HG03095 (cell line): Measurements from ENCODE around the gene ITGA3.

ENCODE experiments used
- ATAC-seq: cut with Tn5 transposase; IDR thresholded peaks from one replicate; pipeline ENCODE4 v1.9.1; 2021; ENCODE audit warnings: moderate library complexity; ENCODE audit not compliant: unreplicated experiment

The ITGA3 gene

DNA sequence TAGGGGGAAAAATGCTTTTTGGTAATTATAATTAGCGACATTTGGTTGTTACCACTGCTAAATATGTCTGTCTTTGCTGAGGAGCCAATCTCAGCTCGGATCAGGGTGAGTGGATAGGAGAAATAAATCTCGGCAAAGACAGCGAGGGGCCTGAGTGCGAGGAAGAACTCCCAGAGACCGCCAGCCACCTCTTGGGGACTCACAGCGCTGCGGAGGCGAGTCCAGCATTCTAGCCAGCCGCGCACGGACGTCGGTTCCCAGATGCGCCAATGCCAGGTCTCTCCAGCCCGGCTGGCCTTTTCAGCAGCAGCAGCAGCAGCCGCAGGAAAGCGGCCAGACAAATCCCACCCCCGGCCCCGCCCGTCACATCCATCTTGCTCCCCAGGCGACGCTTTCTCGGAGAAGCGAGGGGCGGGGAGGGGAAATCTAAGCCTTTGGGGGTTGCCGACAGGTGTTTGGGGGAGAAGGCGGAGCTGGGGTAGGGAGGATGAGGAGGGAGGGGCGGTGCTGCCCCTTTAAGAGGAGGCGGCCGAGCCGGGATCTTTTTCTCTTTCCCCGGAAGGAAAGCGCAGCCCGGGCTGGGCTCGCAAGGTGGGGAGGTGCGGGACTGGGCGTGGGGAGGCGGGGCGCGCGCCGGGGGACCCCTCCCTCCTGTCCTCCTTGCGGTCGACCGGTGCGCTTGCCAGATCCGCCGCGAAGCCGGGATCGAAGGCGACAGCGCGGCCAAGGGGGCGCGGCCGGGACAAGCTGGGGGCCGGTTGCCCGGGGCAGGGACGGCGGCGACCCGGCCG is at the start of gene ITGA3:
Gene ITGA3 (plus strand): TSS at position 685 of the 791 bp plus-strand sequence. CDS start 330 bp downstream, outside the sequence.
- ATAC-seq = no peak

DNA sequence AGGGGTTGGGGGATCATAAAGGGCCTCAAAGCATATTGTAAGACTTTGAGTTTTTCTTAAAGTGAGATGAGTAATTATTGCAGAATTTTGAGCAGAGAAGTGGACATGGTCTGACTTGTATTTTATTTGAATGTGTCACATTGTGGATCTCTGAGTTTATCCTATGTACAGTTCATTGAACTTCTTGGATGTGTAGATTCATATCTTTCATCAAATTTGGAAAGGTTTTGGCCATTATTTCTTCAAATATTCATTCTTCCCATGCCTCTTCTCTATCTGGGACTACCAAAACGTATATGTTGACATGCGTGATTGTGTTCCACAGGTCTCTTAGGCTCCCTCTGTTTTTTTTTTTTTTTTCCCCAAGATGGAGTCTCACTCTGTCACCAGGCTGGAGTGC is 46.6 kb upstream of the ITGA3 start:
- ATAC-seq = no peak

DNA sequence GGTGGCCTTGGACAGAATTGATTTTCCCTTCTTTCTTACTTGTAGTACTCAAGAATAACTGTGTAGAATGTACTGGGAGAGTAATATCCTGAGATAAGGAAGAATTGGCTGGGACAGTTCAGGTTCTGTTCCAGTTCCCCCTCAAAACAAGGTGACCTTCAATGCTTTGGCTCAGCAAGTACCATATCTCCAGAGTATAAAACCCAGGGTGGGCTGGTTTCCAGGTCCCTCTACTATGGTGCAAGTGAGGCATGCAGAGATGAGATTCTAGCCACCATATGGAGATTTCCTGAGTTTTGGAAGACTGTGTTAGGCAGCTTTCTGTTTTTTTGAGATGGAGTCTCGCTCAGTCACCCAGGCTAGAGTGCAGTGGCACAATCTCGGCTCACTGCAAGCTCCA is 42.8 kb upstream of the ITGA3 start:
- no peak for ATAC-seq

DNA sequence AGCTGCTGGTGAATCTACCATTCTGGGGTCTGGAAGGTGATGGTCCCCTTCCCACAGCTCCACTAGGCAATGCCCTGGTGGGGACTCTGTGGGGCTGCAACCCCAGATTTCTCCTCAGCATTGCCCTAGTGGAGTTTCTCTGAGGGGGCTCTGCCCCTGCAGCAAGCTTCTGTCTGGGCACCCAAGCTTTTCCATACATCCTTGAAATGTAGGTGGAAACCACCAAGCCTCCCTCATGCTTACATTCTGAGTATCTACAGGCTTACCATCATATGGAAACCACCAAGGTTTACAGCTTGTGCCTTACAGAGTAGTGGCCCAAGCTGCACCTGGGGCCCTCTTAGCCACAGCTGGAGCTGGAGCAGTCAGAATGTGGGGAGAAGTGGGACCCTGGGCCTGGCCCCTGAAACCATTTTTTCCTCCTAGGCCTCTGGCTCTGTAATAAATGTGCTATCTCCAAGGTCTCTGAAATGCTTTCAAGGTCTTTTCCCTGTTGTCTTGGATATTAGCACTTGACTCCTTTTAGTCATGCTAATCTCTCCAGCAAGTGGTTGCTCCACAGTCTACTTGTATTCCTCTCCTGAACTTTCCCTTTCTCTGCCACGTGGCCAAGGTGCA is 41.3 kb upstream of the ITGA3 start:
- ATAC-seq = no peak

DNA sequence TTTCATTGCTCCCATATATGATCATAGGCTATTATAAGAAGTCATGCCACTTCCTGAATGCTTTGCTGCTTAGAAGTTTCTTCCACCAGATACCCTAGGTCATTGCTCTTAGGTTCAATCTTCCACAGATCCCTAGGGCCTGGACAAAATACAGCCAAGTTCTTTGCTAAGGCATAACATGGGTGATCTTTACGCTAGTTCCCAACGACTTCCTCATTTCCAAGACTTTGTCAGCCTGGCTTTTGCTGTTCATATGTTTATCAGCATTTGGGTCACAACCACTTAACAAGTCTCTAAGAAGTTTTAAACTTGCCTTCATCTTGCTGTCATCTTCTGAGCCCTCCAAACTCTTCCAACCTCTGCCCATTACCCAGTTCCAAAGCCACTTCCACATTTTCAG is 40.8 kb upstream of the ITGA3 start:
- ATAC-seq = no peak

DNA sequence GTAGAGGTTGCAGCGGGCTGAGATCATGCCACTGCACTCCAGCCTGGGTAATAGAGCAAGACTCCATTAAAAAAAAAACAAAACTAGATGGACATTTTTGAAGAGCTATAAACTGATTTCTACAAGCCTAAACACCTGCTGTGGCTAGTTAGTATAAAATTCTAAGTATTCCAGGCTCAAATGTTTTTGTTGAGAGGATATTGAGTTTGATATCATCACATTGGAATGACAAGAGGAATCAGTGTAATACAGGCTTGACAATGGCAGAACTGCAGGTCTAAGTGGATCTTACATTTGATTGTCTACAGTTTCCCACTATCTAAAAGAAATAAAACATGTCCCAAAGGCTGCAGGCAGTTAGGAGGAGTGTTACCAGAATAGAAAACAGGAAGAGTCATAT is 37.0 kb upstream of the ITGA3 start:
- ATAC-seq = no peak

DNA sequence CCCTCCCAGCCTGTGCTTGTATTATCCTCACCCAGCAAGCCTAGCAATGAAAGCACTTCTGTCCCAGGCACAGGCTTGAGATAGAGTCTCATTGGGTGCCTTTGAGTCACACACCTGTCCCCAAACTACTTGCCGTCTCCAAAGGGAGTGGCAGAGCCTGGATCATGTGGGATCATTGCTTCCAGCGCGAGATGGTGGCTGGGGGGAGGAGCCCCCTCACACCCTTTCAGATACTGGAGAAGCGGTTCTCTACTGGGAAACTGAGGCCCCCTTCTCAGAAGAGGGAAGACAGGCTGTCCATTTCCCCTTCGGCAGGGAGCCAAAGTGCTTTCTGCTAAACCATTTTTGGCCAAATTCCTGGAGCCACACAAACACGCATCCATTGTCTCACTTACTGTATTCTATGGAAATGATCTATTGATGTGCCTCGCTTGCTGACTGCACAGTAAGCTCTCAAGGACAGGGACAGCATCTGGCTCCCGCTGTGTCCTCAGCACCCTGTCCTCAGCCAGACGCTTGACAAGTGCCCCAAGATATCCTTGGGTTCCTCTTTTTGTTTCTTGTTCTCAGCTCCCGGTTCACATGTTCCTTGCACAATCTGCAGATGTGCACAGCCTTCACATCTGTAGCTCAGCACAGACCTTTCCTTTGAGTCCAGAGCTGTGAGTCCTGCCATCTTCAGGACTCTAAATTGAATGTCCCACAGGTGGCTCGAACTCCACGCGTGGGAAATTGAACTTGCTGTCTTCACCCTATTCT is 34.9 kb upstream of the ITGA3 start:
- no peak for ATAC-seq

DNA sequence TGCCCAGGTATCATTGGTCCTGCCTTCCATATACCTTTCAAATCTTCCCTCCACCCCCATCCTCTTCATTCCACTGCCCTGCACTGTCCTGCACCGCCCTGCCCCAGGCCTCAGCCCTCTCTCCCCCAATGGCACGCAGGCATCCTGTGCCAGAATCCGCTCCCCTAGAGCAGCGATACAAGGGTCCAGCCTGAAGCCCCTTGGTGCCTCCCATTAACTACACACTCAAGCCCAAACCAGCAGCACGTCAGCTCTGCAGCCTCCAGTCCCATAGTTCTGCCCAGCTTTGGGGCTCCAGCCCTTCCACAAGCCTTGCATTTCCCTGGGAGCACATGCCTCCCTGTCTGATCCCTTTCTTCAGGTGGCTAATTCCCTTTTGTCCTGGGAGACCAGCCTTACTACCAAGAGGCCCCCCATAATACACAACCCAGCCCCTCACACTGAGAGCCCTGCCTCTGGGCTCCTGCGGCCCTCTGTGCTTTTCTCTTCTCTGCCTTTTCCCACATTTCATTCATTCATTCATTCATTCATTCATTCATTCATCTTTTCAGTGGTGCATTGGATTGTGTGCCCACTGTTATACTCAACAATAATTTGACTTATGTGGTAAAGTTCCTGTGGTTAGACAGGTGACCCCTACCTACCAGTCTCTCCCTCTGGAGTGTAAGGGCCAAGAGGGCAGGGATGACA is 34.1 kb upstream of the ITGA3 start:
- ATAC-seq = no peak

DNA sequence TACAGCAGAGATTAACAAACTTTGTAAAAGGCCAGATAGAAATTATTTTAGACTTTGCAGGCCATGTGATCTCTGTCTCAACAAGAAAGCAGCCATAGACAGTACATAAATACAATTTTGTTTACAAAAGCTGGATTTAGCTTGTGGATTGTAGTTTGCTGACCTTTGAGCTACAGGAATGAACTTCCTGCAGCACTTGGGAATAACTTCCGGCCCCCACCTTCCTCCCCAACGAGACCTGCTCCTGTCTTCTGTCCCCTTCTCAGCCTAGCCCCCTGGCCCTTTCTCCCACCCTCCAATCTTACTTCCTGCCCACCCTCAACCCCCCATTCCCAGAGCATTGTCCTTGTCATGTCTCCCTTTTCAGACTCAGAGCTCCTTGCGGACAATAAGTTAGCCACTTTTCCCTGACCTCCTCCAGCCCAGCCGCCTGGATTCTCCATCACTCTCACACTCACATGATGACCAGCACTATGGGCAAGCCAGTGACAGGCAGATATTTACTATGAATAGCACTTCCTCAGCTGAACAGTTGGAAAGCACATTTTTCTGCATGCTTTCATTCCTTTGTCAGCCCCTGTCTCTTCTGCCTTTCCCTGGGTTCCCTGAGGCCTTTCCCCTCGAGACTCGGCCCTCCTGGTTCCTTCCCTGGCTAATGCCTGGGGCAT is 33.3 kb upstream of the ITGA3 start:
- ATAC-seq = no peak

DNA sequence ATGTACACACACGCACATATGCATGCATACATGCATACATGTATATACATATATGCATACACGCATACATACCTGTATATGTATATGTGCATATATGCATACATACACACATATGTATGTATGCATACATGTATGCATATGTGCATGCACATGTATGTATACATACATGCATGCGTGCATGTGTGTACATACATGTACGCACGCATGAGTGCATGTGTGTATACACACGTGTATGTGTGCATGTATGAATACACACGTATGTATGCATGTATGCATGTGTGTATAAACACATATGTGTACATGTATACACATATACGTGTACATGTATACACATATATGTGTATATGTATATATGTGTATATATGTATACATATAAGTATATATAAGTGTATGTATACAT is 32.4 kb upstream of the ITGA3 start:
- no peak for ATAC-seq

DNA sequence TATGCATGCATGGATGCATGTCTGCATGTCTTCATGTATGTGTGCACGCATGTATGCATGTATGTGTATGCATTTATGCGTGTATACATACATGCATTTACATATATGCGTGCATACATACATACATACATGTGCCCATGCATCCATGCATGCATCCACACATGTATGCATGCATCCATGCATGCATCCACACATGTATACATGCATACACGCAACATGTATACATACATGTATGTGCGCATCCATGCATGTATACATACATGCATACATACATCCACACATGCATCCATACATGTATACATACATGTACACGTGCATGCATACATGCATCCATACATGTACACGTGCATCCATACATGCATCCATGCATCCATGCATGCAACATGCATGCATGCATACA is 31.1 kb upstream of the ITGA3 start:
- ATAC-seq = no peak

DNA sequence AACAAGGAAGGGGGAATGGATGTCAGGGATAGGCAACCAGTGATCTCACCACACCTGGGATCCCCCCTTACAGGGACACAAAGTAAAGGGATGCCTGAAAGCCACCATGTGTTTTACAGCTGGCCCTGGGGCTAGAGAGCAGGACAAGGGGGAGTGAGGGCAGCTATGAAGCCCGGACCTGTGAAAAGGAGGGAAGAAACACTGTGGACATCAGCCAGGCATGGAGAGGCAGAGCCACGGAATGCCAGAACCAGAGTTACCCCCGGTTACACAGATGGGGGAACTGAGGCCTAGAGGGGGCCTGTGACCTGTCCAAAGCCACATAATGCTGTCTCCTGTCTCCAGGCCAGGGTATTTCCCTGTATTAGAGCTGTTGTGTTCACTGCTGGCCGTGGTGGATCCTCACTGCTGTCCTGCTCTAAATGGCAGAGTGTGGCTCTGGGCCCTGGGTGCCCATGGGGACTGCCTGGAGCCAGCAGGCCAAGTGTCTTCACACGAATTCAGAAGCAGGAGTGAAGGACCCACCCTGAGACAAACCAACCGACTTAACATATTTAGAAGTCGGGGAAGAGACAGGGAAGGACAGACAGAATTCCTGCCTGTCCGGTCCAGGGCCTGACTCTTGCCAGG is 29.7 kb upstream of the ITGA3 start:
- no peak for ATAC-seq

DNA sequence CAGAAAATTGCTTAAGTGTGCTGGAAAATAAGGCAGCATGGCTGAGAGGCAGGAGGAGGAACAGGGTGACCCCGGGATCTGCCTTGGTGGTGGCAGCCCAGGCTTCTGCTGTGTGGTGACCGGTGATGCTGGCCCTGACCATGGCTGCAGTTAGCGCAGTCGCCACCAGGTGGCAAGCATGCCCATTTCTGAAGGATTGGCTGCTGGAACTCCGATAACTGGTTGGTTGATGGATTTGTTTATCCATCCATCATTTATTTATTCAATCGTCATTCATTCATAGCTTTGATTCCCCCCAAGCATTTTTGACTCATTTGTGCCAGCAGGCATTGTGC is 29.1 kb upstream of the ITGA3 start:
- peak; percentile 50 for ATAC-seq

DNA sequence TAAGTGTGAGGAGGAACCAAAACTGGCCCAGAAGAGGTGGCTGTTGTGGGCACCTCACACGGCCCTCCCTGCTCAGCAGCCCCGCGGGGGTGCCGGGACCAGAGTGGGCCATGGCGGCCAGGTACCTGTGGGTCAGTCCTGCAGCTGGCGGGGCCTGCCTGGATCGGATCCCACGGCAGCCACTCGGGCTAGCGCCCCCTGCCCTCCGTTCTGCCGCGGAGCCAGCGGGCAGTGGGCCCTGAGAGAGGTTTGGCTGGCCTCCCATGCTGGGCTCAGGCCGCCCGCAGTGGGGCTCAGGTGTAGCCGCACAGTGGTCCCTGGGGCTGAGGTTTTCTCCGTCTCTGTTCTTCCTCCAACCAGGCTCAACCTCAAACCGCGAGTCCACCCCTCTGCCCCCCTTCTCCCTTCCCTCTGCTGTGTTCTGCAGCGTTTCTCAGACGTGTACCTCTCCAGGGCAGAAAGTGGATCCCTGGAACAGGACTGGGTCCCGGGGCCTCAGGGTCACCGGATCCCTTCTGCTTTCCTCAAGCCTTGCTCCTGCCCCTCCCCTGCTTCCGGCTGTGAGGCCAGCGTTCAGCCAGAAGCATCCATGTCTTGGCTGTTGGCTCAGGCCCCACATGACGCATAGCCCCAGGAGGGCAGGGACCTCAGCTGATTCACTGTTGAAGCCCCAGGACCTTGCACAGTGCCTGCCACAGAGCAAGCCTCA is 28.6 kb upstream of the ITGA3 start:
- ATAC-seq = no peak

DNA sequence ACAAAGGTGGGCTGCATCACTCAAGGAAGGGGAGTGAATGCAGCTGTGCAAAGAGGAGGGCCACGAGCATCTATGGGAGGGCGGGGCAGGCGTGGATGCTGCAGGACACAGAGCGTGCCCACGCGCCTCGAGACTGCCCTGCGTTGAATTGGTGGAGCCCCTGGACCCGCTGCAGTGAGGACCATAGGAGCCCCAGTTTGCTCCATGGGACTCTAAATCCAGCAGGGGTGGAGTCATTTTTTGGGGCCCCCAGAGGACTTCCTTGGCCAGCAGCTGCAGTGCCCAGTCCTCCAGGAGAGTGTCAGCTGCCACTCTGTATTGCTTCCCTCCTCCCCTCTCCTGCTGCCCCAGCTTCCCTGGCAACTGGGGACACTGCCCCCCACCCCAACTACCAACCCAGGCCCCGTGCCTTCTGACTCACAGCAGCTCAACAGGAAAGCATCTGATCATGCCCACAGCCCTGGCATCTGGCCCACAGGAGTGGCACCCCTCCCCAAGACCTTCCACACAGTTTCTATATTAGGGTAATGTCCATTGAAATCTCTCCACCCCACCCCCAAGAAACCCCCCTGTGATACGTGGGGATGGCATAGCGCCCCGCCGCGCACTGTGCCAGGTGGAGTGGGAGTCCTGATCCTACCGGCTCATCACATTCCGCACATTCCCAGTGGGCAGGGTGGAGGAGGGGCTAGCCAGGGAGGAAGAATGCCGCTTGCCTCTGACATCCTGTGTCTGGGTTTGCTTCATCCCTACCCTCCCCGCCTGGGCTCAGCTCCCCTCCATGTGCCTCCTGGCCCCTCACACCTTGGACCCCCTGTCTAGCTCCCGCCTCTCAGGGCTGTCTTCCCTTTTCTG is 27.8 kb upstream of the ITGA3 start:
- no peak for ATAC-seq

DNA sequence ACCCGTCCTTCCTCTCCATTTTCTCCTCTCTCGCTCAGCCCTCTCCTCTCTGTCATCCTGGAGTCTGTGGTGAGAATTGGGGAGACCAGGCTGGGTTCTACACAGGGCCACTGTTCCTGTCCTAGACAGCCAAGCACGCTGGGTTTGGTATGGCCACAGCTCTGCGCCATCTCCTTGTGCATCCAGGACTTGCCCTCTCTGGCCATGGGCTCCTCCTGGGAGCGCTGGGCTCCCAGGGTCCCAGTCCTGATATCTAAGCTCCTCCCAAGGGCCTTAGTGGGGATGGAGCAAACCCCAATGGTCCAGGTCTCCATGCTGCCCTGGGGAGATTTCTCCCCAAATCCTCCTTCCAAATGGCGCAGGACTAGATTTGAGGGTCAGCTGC is 27.2 kb upstream of the ITGA3 start:
- no peak for ATAC-seq

DNA sequence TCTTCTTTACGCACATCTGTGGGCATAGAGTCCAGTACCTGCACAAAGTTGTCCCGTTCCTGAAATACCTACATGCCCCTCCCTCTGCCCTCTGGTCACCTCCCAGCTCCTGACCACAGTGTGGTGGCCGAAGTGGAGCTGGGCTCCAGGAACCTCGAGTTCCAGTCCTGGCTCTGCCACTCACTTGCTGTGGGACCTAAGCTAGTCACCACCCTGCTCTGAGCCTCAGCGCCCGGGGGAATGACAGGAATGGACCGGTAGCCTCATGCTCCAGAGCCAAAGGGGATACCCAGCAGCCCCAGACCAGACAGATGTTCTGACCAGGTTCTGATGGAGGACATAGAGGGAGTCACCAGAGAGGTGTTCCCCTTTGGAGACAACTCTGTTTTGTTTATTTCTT is 26.7 kb upstream of the ITGA3 start:
- no peak for ATAC-seq

DNA sequence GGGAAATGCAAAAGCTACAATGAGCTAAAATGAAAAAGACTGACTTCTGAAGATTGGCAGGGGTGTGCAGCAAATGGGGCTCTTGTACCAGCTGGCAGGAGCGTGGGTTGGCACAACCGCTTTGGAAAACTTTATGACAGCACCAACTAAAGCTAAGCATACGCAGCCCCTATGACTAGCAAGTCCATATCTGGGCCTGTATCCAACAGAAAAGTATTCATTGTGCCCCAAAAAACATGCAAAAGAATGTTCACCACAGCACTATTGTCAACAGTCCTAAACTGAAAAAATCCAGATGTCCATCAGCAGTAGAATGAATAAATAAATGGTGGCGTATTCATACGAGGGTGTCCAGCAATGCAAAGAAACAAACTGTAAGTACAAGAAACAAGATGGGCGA is 22.6 kb upstream of the ITGA3 start:
- ATAC-seq = no peak
